CD4-positive, alpha-beta T cell (primary cell): ENCODE results near the gene UXS1. TPM values are rescaled to one million over a fixed set of nuclear protein-coding genes. Genes with fewer than 3 reads are reported as not detected.

Experiments used
- ATAC-seq: fragments of 200-7000 bp; cut with Tn5 transposase; one replicate; pipeline ENCODE4 v1.10.0; 2022; ENCODE audit warnings: mild to moderate bottlenecking; ENCODE audit not compliant: poor library complexity
- CTCF ChIA-PET: fragments of 350-600 bp; sonication (Branson Sonifier 250); formaldehyde crosslinking; loops from one replicate; lab custom pipeline; 2021; ENCODE audit warnings: antibody characterized with exemption, inconsistent platforms; lab: Charles Lee
- POLR2A ChIA-PET: fragments of 350-600 bp; sonication (Branson Sonifier 250); formaldehyde crosslinking; loops from one replicate; lab custom pipeline; 2021; ENCODE audit warnings: antibody characterized with exemption, inconsistent platforms; lab: Charles Lee
- DNase-seq, 14 experiments: peaks; one replicate each; pipeline ENCODE4 v3.0.0-alpha.2; 2013 to 2020; ENCODE audit warnings: mixed read lengths in 2 of 14
- H3K27ac ChIP-seq, 2 donors: one replicate each; pipeline versions ENCODE4 v1.5.1 to v1.7.0; 2013; ENCODE audit warnings: low read length in 2 of 2, low read depth in 1 of 2, mild to moderate bottlenecking in 1 of 2
- H3K27me3 ChIP-seq, 2 experiments: 1 replicate in 1 of 2; 2 replicates in 1 of 2; pipeline versions ENCODE4 v1.6.1 to v1.7.0; 2013; ENCODE audit warnings: low read length in 2 of 2, control low read depth in 1 of 2, mild to moderate bottlenecking in 1 of 2, moderate library complexity in 1 of 2; ENCODE audit not compliant: insufficient read depth in 2 of 2, control insufficient read depth in 1 of 2
- H3K36me3 ChIP-seq: one replicate; pipeline ENCODE4 v1.6.1; 2013; ENCODE audit warnings: low read length, control low read depth; ENCODE audit not compliant: insufficient read depth
- H3K4me1 ChIP-seq: one replicate; pipeline ENCODE4 v1.6.1; 2013; ENCODE audit warnings: low read length, control low read depth; ENCODE audit not compliant: insufficient read depth
- H3K4me3 ChIP-seq: one replicate; pipeline ENCODE4 v1.5.1; 2013; ENCODE audit warnings: mild to moderate bottlenecking, low read length, moderate library complexity
- H3K9me3 ChIP-seq, 2 experiments: 1 replicate in 1 of 2; 2 replicates in 1 of 2; pipeline versions ENCODE4 v1.6.1 to v1.7.0; 2013; ENCODE audit warnings: low read length in 2 of 2, mild to moderate bottlenecking in 2 of 2, control low read depth in 1 of 2, moderate library complexity in 1 of 2; ENCODE audit not compliant: control insufficient read depth in 1 of 2, insufficient read depth in 1 of 2
- H3K27ac Mint-ChIP-seq: one replicate; pipeline ENCODE4 v1.8.0; 2020; ENCODE audit warnings: mixed read lengths
- H3K27me3 Mint-ChIP-seq: one replicate; pipeline ENCODE4 v1.8.0; 2021; ENCODE audit warnings: mixed read lengths
- H3K36me3 Mint-ChIP-seq: one replicate; pipeline ENCODE4 v1.8.0; 2021; ENCODE audit warnings: low read depth, mixed read lengths
- H3K4me1 Mint-ChIP-seq: one replicate; pipeline ENCODE4 v1.8.0; 2021; ENCODE audit warnings: low read depth, mixed read lengths
- H3K4me3 Mint-ChIP-seq: one replicate; pipeline ENCODE4 v1.8.0; 2020; ENCODE audit warnings: mild to moderate bottlenecking, mixed read lengths
- H3K9me3 Mint-ChIP-seq: one replicate; pipeline ENCODE4 v1.8.0; 2020; ENCODE audit warnings: mixed read lengths
- intact Hi-C, 2 experiments: fragments of 100-400 bp; cut with DNase I in 1 of 2; cut with micrococcal nuclease in 1 of 2; formaldehyde crosslinking; loops; one replicate each; pipeline versions ENCODE4 v1.15.1 to v1.9.0; 2023 to 2025; cut with DNase I, micrococcal nuclease
- total RNA-seq, 174 experiments: library from RNA in 2 of 174; stranded (reverse) in 2 of 174; gene quantifications; one replicate each; pipeline ENCODE4 v1.2.3 and lab custom pipeline; 2021 to 2026
- TF ChIP-seq, protein P1 (sequence below): fragments of 200-600 bp; IDR thresholded peaks from one replicate; pipeline ENCODE4 v1.8.0; 2022; ENCODE audit warnings: antibody characterized with exemption, mild to moderate bottlenecking

Gene UXS1
- total RNA-seq, 2 experiments from 2014 or later: 59.3 to 67.1 TPM

DNA sequence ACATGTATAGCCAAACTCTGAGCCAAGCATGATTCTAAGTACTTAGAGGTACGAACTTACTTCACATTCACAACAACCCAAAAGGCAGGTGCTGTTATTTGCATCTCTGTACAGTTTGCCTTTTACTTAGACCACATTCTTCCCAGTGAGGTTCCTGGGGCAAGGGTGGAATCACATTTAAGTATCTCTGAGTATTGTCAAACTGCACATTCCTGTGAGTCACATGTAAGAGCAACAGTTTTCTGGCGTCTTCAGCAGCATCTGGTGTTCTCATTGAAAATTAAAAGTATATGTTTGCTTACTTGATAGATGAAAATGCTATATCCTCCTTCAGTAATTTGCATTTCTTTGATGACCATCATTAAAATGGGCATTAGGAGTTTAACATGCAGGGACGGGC, 119.1 kb downstream of the UXS1 start:
- no peak overlapping the region for H3K27ac ChIP-seq
- H3K4me3 ChIP-seq: no peak overlapping the region
- H3K9me3 ChIP-seq: no peaks in the 10 kb centered on the region
- no peak overlapping the region for H3K4me3 Mint-ChIP-seq
- no peaks in the 10 kb centered on the region for H3K36me3 ChIP-seq
- ChIA-PET CTCF (no interaction called here), POLR2A (no interaction called here)
- no peak for DNase-seq
- H3K4me1 ChIP-seq: peaks cover 7% of the 10 kb centered on the region
- TF ChIP-seq, protein P1, sequence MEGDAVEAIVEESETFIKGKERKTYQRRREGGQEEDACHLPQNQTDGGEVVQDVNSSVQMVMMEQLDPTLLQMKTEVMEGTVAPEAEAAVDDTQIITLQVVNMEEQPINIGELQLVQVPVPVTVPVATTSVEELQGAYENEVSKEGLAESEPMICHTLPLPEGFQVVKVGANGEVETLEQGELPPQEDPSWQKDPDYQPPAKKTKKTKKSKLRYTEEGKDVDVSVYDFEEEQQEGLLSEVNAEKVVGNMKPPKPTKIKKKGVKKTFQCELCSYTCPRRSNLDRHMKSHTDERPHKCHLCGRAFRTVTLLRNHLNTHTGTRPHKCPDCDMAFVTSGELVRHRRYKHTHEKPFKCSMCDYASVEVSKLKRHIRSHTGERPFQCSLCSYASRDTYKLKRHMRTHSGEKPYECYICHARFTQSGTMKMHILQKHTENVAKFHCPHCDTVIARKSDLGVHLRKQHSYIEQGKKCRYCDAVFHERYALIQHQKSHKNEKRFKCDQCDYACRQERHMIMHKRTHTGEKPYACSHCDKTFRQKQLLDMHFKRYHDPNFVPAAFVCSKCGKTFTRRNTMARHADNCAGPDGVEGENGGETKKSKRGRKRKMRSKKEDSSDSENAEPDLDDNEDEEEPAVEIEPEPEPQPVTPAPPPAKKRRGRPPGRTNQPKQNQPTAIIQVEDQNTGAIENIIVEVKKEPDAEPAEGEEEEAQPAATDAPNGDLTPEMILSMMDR: no peak
- no peaks in the 10 kb centered on the region for H3K36me3 Mint-ChIP-seq
- H3K27me3 Mint-ChIP-seq: no peaks in the 10 kb centered on the region
- ATAC-seq: no peak
- no peaks in the 10 kb centered on the region for H3K9me3 Mint-ChIP-seq
- H3K27me3 ChIP-seq: no peaks in the 10 kb centered on the region
- intact Hi-C loops: loop anchor here in 1 of 2 experiments (5.0 kb wide), 1 partner anchor 318 kb away; no protein-coding TSS in a partner anchor
- H3K4me1 Mint-ChIP-seq: peaks cover 39% of the 10 kb centered on the region
- H3K27ac Mint-ChIP-seq: no peak overlapping the region

DNA sequence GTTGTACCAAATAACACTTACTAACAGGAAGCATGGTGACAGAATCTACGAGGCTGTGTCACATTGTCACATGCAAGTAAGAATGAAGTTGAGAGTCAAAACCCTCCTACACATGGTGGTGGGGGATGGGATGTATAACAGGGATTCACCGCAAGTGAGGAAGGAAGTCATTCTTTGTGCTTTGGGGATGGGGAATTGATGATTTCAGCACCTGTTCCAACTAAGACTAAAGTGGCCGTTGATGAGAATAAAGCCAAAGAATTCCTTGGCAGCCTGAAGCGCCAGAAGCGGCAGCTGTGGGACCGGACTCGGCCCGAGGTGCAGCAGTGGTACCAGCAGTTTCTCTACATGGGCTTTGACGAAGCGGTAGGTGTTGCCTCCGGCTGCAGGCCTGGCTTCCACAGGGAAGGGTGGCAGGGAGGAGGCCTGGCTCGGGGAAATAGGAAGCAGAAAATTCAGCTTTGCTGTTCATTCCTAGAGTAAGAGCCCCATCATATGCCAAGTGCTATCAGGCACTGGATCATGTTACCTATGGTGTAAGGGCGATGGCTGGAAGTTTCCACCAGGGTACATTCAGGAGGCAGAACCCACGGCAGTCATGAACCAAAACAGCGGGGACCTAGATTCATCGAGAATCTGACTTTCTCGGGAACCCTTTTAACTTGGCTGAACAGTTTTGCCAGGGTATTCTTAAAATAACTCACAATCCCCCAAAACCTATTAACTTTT, 120.3 kb downstream of the UXS1 start:
- ATAC-seq: no peak
- H3K27me3 ChIP-seq: peaks cover 0 to 3% of the 10 kb centered on the region in 2 experiments
- H3K27ac ChIP-seq: no peak overlapping the region
- TF ChIP-seq, protein P1: no peak
- H3K4me1 ChIP-seq: peaks cover 7% of the 10 kb centered on the region
- no peaks in the 10 kb centered on the region for H3K9me3 ChIP-seq
- intact Hi-C loops: no loop called here
- H3K9me3 Mint-ChIP-seq: no peaks in the 10 kb centered on the region
- ChIA-PET CTCF (no interaction called here), POLR2A (no interaction called here)
- H3K4me1 Mint-ChIP-seq: peaks cover 31% of the 10 kb centered on the region
- no peaks in the 10 kb centered on the region for H3K36me3 Mint-ChIP-seq
- no peak overlapping the region for H3K4me3 Mint-ChIP-seq
- H3K27me3 Mint-ChIP-seq: no peaks in the 10 kb centered on the region
- no peak for DNase-seq
- no peak overlapping the region for H3K27ac Mint-ChIP-seq
- no peaks in the 10 kb centered on the region for H3K36me3 ChIP-seq
- H3K4me3 ChIP-seq: no peak overlapping the region

DNA sequence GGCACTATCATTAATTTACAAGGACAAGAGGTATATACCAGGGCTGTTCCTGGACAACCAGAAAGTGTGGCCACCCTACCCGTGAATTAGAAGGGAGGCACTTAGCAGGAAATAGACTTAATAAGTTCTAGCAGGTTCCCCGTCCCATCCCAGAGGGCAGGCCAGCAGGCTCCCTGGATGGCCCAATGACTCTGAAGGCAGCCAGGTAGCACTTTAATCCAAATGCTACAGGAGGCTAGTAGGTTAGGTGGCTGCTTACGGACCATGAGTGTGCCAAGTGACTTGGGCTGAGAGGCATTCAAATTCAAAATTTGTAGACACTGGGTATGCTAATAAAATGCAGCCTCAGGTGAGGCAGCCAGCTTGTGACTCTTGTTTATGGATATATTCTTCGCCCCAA, 123.9 kb downstream of the UXS1 start:
- intact Hi-C loops: no loop called here
- Histone ChIP-seq H3K27ac (no peak overlapping the region), H3K4me3 (no peak overlapping the region), H3K4me1 (peaks cover 19% of the 10 kb centered on the region), H3K9me3 (peaks cover 0 to 5% of the 10 kb centered on the region in 2 experiments), H3K36me3 (no peaks in the 10 kb centered on the region), H3K27me3 (peaks cover 4 to 8% of the 10 kb centered on the region in 2 experiments)
- TF ChIP-seq, protein P1: no peak
- H3K27me3 Mint-ChIP-seq: peaks cover 10% of the 10 kb centered on the region
- ATAC-seq: no peak
- no peak overlapping the region for H3K27ac Mint-ChIP-seq
- no peaks in the 10 kb centered on the region for H3K36me3 Mint-ChIP-seq
- no peak for DNase-seq
- CTCF ChIA-PET: no interaction called here
- peak overlapping the region; percentile 17 for H3K4me3 Mint-ChIP-seq
- peaks cover 34% of the 10 kb centered on the region for H3K4me1 Mint-ChIP-seq
- no peaks in the 10 kb centered on the region for H3K9me3 Mint-ChIP-seq
- POLR2A ChIA-PET: no interaction called here
